SU-DHL-6 (cell line): ENCODE measurements around the gene TRAPPC2L.

Source experiments
- CTCF ChIP-seq: fragments of 200-600 bp; sonication (generic); IDR thresholded peaks from one replicate; pipeline ENCODE4 v1.5.1; 2017; ENCODE audit warnings: antibody characterized with exemption, mild to moderate bottlenecking, low read length, moderate library complexity; ENCODE audit not compliant: insufficient read depth, poor library complexity, severe bottlenecking
- EZH2phosphoT487 ChIP-seq: fragments of 200-600 bp; sonication (generic), shearing (Covaris generic); conservative IDR thresholded peaks from 2 replicates; pipeline ENCODE4 v1.6.1; 2018; ENCODE audit warnings: mild to moderate bottlenecking, antibody characterized with exemption, low read length, moderate library complexity, mixed read lengths

- TF ChIP-seq CTCF (no peak), EZH2phosphoT487 (no peak)
These were observed 32.5 kb upstream of the TRAPPC2L start for GRCh38 chr16:88824256-88825077.
